Measurements from ENCODE around the gene SOS2. TPM values are rescaled to one million over a fixed set of nuclear protein-coding genes. Genes with fewer than 3 reads are reported as not detected.

The SOS2 gene
- total and polyA plus RNA-seq, 2 of the 8 experiments (the other 6 are each of a cell fraction or from before 2014, with no cell fraction given) = 2.8 to 12.7 TPM

DNA sequence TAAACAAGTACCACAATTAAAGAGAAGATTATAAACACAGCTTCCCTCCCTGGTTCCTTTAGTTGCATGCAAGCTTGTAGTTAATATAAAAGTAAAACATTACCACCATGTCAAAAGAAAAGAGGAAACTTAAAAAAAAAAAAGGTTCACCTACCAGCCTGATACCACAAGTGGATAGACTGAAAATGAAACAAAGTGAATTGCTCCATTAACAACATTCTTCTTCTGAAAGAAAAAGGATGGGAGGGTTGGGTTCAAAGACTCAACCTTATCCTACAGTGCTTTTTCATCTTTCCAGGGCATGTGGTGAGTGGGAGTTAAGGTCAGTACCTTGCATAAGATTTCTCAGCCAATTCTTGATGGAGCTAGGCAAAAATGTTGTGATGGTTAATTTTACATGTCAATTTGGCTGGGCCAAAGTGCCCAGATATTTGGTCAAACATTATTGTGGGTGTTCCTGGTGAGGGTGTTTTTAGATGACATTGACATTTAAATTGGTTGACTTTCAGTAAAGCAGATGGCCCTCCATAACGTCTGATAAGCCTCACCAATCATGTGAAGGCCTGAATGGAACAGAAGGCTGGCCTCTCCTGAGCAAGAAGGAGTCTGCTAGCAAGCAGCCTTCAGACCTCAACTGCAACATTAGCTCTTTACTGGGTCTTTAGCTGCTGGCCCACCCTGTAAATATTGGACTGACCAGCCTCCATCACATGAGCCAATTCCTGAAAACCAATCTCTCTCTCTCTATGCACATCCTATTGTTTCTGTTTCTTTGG, 143.8 kb downstream of the SOS2 start (continued):
- TF ChIP-seq, protein P1, sequence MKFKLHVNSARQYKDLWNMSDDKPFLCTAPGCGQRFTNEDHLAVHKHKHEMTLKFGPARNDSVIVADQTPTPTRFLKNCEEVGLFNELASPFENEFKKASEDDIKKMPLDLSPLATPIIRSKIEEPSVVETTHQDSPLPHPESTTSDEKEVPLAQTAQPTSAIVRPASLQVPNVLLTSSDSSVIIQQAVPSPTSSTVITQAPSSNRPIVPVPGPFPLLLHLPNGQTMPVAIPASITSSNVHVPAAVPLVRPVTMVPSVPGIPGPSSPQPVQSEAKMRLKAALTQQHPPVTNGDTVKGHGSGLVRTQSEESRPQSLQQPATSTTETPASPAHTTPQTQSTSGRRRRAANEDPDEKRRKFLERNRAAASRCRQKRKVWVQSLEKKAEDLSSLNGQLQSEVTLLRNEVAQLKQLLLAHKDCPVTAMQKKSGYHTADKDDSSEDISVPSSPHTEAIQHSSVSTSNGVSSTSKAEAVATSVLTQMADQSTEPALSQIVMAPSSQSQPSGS (IDR thresholded peaks at IDR 0.05; ENCODE audit: low read length) = no peak
- no peak for TF ChIP-seq POLR2A (IDR thresholded peaks at IDR 0.05; ENCODE audit: control extremely low read depth in 1 of 2, low read depth in 2 of 2, low read length in 2 of 2)
- TF ChIP-seq TBP (IDR thresholded peaks at IDR 0.05; ENCODE audit: low read depth, low read length) = no peak
- no peak for TF ChIP-seq HDAC2 (IDR thresholded peaks at IDR 0.05; ENCODE audit: borderline replicate concordance in 1 of 2, low read depth in 2 of 2, low read length in 2 of 2)
- TF ChIP-seq KDM1A (IDR thresholded peaks at IDR 0.05; ENCODE audit: borderline replicate concordance, low read length) = no peak

Data from H1 (cell line).